ENCODE data around the gene LRRC71.
A peak's percentile ranks its signal among the peaks of the same experiment; 100 is the strongest.

The LRRC71 gene

GRCh38 chr1:156892190-156893047, 28.0 kb upstream of the LRRC71 start:
- DNase-seq, result peak; percentile 72

DNA sequence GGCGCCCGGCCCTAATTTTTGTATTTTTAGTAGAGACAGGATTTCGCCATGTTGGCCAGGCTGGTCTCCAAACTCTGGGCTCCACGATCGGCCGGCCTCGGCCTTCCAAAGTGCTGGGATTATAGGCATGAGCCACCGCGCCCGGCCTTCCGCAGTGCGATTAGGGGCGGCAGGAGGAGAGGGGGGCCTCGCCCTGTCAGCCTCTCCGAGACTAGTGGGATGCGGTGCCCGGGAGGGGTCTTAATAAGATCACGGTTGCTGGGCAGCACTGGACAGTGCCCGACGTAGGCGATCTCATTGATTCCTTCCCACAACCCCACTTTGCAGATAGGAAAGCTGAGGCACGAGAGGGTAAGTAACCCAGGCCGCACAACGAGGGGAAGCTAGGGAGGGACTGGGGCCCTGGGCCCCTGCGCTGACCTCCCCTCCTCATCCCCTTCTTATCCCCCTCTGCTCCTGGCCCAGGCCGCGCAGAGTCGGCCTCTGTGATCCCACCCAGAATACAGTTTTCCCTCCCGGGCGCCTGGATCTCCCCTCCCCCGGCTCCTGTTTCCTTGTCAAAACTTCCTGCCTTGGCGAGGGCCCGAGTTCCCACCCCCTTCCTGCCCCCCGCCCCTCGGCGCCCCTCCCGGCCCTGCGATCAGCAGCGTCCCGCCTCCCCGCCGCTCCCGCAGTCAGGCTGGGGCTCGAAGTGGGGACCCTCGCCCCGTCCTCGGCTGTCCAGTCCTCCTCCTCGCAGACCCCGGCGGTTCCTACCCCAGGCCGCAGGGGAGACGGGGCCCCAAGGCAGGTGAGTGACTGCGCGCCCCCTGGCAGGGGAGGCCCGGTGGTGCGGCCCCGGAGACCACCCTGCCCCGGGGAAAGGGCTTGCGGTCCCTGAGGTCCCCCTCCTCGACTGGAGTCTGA, 27.1 kb upstream of the LRRC71 start, which contains the start of gene PEAR1:
PEAR1 (plus strand) TSS at position 671 of the 906 bp plus-strand sequence. CDS start 10,209 bp downstream, outside the sequence.
- DNase-seq, result no peak

- DNase-seq, result no peak
Observed at GRCh38 chr1:156894001-156894400, 26.4 kb upstream of the LRRC71 start.

GRCh38 chr1:156894711-156895454, 25.5 kb upstream of the LRRC71 start:
- DNase-seq, result no peak

- no peak for DNase-seq
Observed at GRCh38 chr1:156895455-156895812, 25.0 kb upstream of the LRRC71 start.

- DNase-seq, result no peak
Observed at GRCh38 chr1:156895927-156896326, 24.5 kb upstream of the LRRC71 start.

DNA sequence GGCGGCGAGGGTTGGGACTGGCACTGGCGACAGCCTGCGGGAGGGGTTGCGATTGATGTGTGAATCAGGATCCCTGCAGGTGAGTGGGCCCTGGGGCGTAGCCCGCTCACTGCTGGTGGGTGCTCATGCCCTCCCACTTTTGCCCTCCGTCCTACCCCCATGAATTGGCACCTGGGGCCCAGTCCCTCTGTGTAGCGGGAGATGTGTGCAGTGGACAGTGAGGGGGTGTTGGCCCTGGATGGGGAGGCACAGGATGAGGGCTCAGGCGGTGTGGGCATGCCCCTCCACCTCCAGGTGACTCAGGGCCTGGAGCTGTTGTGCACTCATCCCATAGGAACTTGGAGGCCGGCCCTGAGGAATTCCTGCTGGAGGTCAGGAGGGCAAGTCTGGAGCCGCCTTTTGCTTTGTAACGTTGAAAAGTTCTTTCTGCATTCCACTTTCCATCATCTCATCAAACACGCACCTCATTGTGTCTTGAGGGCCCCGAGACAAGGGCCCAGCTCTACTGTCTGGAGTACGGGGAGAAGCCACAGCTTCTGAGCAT, 23.9 kb upstream of the LRRC71 start:
- DNase-seq, result no peak

- DNase-seq, result no peak
Observed at GRCh38 chr1:156897078-156897825, 23.2 kb upstream of the LRRC71 start.

DNA sequence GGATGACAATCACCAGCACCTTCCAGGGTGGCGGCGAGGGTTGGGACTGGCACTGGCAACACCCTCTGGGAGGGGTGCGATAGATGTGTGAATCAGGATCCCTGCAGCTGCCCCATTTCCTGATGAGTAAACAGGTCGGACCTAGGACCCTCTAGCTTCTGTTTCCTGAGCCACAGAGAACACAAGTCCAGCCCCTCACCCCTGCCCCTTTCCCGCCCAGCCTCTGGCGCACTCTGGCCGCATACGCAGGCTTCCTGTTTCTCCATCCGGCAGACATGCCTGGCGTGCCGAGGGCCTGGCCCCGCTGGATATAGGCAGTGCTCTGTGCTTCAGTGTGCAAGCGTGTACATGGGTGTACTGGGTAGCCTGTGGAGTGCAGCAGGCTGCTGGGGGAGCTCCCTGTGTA, 22.3 kb upstream of the LRRC71 start:
- no peak for DNase-seq

- DNase-seq, result no peak
Observed at GRCh38 chr1:156898971-156899664, 21.3 kb upstream of the LRRC71 start.

DNA sequence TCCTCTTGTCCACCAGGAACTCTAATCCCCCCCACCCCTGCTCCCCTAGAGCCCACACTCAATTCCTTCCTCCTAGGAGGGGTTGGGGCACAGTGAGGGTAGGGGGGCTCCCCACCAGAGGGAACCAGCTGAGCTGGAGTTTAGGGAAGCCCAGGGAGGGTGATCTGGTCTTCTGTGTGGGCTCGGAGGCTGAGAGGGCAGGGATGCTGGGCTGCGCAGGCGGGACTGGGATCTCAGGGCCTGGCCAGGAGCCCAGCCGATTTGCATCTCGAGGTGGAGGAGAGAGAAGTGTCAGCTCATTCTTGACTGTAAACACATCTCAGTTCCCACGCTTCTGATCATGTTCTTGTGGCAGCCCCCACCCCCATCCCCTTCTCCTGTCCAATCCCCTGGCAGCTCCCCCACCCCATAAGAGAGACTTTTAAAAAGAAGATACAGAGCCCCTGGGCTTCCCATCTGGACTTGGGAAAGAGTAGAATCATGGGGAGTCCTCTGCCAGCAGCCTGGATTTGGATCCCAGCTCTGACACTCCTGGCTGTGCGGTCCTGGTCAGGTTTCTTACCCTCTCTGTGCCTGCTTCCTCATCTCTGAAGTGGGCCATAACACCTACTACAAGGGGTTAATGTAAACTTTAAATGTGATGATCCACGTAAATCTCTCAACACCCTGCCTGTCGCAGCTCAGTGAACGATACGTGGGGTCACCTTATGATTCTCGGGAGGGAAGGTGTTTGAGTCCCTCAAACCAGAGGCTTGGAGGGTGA, 20.3 kb upstream of the LRRC71 start:
- DNase-seq, result no peak

GRCh38 chr1:156900896-156901589, 19.4 kb upstream of the LRRC71 start:
- no peak for DNase-seq

DNA sequence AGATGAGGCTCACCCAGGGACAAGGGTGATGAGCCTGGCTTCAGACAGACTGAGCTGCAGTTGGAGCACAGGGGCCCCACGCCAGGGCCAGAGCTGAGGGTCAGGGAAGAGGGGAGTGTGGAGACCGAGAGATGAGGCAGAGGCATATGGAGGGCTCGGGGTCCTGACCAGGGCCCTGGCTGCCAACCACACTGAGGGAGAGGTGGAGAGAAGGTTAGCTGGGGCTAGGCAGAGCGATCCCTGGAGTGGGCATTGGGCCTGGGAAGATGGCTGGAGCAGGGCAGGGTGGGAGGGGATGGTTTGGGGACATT, 18.9 kb upstream of the LRRC71 start:
- no peak for DNase-seq

GRCh38 chr1:156901966-156902915, 18.2 kb upstream of the LRRC71 start:
- DNase-seq, result no peak

- no peak for DNase-seq
Observed at GRCh38 chr1:156903328-156904091, 16.9 kb upstream of the LRRC71 start.

GRCh38 chr1:156904187-156904959, 16.1 kb upstream of the LRRC71 start:
- no peak for DNase-seq

GRCh38 chr1:156905176-156905575, 15.3 kb upstream of the LRRC71 start:
- DNase-seq, result no peak

All from NCI-H2029 (cell line).